Cerebellar cortex (tissue), 1 donor: ENCODE results near the gene MUS81.

ENCODE experiments used
- DNase-seq: peaks from one replicate; pipeline ENCODE4 v3.0.0-alpha.2; 2015; ENCODE audit warnings: low spot score

MUS81 gene

DNA sequence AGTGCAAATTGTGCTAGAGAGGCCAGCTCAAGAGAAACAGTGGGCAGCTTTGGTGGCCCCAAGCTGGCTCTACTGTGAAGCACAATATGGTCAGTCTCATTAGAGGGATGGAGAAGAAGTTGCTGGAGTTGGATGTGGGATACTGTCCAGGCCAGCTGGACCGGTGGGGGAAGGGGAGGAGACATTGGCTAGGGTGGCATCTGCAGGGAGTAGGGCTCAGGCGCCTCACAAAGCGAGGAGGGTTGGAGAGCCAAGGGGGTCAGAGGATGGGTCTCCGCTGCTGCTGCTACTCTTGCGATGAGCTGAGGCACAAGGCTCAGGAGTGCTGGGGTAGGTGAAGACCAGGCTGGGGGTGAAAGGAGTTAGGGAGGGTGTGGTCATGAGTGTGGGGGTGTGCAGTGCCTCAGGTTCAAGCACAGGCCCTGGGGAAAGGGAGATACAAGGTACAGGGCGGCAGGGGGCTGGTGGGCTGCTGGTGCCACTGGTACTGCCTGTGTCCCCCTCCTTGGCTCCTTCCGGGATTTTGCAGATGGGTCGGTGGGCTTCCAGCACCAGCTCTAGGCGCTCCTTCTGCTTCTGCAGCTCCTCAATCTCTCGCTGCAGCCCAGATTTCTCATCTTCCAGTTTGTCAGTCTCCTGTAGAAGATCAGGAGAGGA lies 32.6 kb downstream of the MUS81 start:
- peak; percentile 46 for DNase-seq

DNA sequence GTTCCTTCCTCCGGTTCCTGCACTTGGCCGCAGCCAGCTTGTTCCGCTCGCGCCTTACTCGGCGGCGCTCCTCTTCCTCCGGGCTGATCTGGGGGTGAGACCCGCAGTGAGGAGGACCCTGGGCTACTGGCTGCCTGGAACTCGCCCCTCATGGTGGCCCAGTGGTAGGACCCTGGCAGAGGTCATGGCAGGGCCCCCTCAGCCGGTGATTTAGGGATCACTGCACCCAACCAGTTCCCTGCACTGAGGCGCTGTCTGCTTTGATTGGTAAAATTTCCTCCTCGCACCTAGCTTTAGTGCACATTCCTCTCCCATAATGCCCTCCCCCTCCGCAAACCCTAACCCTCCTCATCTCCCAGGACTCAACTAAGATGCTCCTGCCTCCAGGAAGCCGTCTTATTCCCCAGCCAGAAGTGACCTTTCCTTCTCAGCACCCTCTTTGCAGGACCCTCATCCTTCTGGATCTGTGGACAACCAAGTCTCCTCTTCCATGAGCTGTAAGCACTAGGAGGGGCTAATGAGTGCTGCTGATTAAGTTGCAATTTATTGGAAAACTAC lies 33.9 kb downstream of the MUS81 start:
- DNase-seq, result no peak

DNA sequence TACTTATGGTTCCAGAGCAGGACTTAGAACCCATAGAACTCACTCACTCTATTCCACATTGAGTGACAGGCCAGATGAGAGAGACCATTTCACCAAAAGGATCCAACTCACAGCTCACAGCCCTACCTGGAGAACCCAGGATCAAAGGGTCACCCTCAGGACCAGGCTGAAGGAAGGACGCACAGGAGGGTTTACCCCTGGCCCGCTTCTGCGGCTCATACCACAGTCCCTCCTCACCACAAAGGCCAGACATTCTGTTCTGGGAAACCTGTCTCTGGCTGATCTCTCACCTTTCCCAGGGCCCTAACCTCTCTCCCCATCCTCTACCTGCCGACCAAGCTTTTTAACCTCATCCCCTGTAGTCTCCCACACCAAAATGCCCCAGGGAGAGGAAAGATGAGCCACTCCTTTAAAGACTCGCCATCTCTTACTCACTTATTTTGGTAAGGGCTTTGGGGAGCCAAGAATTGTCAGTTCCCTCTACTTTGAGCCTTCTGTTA lies 35.3 kb downstream of the MUS81 start:
- no peak for DNase-seq

DNA sequence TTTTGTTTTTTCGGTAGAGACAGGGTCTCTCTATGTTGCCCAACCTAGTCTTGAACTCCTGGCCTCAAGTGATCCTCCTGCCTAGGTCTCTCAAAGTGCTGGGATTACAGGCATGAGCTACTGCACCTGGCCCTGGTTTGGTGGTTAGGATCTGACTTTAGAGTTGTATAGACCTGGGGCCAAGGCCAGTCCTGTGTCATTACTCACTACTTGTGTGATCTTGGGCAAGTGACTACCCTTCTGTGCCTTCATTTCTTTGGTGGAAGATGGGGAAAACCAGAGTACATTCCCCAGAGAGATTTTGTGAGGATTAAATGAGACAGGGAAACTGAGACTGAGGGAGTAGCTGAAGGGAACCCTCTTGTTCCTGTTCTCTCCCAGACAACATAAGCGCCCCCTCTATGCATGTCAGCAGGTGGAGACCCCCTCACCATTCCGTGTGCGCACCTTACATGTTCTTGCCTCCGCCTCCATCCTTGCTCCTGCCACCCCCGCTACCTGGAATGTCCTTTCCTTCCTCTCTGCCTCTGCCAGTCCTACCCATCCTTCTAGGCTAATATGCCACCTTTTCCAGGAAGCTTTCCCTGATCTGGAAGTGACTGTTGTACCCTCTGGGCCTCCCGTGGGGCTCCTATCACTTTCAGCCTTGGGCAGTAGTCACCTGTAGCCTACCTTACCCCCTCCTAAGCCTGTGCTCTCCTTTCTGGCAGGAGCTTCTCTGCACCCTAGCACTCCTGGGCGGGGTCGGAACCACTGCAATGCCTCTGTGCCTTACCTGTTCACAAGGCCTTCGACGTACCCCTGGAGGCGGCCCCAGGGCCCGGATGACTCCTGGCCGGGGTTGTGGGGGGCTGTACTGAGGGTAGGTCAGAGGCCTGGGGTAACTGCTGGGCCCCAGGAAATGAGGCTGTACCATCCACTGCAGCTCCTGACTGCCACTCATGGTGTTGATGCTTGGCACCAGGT lies 36.1 kb downstream of the MUS81 start:
- DNase-seq, result no peak

DNA sequence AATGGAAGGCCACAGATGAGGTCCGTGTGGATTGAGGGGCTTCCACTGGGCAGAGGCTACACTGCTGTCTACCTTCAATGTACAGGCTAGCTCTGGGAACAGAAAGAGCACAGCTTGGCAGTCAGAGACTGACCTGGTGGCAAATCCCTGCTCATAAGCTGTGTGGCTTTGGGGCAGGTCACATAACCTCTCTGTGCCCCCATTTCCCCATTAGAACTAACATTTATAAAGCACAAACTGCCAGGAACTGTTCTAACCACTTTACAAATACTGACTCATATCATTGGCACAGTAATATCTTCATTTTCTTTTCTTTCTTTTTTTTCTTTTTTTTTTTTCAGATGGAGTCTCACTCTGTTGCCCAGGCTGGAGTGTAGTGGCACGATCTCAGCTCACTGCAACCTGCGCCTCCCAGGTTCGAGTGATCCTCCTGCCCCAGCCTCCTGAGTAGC lies 36.8 kb downstream of the MUS81 start:
- DNase-seq, result no peak

DNA sequence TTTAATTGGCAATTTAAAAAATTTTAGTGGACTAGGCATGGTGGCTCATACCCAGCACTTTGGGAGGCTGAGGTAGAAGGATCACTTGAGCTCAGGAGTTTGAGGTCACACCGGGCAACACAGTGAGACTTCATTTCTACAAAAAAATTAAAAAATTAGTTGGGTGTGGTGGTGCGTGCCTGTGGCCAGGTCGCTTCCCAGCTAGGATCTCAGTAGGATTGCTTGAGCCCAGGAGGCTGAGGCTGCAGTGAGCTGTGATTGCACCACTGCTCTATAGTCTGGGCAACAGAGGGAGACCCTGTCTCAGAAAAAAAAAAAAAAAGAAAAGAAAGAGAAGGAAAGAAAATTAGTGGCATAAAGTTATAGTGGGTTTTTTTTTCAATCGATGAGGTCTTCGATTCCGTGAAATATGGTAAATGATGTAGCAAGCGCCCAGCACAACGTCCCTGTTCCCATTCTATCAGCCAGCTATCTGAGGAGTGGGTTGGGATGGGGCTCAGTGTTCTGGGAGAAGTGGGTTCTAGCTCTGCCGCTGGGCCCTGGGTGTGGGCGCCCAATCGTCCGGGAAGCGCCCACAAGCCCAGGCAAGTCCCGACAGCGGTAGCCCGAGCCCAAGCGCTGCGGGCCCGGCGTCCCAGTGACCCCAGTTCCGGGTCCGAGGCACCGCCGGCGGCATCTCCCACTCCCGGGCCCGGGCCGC lies 38.6 kb downstream of the MUS81 start:
- no peak for DNase-seq

DNA sequence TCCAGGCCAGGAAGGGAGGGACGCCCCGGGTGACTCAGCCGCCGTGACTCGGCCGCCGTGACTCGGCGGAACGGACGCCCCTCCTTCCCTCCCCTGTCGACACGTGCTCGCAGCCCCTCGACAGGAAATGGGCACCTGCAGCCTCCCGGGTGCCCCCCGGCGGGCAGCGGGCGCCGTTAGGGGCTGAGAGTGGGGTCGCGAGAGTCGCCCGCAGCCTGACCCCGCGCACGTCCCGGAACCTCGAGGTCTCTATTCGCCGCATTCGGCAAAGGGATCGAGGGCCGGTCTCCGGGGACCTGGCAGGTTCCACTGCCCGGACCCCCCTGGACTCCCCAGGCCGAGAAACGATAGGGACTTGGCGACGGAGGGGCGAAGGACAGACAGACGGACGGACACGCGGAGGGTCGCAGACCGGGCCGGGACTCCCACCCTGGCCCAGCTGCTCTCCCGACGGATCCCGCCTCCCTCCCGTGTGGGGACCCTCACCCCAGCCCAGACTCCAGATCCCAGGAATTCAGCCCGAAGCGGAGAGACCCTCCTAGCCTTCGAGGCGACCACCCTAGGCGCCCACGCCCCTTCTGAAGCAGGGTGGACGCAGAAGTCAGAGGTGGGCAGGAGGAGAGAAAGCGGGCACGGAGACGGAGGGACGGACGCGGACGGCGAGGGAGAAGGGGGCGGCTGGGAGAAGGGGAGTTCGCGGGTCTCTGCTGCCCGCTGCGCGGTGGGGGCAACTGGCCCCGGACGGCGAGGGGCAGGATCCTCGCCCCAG lies 39.3 kb downstream of the MUS81 start:
- DNase-seq, result no peak

DNA sequence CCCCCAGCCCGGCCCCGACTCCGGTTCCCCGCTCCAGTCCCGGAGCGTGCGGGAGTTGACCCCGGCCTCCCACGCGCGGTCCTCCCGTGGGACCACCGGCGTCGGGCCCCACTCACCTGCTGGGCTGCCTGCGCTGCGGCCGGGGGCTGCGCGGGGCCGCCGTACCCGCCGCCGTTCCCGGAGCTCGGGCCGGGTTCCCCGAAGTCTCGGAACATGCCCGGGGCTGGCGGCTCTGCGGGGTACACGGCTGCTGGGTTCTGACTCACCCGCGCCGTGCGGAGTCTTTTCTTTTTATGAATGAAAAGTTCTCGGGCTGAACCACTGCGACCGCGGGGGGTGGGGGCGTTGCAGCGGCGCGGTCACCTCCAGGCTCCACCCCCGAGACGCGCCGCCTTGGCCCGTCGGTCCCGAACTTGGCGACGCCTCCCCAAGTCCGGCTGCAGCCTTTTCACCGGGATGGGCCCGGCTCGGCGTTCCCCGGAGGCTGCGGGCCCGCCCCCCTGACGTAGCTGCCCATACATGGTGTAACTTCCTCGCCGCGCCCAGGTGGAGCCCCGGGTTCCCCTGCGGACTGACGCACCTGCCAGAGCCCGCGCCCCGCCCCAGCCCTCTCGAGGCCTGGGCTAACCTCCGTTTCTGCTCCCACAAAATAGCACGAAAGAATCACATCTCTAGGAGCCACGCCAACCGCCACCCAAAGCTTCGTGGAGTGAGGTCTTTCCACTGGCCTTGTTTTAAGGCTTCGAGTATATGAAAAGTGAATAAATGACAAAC lies 40.1 kb downstream of the MUS81 start, which contains the start of gene FOSL1:
Gene FOSL1 (minus strand): TSS at position 264 of the 774 bp plus-strand sequence. CDS start 49 bp downstream, at position 215.
- peak; percentile 83 for DNase-seq

DNA sequence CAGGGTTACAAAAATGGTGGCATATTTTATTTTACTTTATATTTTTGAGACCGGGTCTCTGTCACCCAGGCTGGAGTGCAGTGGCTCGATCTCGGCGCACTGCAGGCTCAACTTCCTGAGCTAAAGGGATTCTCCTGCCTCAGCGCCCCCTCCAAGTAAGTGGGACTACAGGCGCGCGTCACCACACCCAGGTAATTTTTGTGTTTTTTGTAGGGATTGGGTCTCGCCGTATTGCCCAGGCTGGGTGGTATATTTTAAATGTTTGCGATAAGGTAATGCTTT lies 40.6 kb downstream of the MUS81 start:
- DNase-seq, result no peak

DNA sequence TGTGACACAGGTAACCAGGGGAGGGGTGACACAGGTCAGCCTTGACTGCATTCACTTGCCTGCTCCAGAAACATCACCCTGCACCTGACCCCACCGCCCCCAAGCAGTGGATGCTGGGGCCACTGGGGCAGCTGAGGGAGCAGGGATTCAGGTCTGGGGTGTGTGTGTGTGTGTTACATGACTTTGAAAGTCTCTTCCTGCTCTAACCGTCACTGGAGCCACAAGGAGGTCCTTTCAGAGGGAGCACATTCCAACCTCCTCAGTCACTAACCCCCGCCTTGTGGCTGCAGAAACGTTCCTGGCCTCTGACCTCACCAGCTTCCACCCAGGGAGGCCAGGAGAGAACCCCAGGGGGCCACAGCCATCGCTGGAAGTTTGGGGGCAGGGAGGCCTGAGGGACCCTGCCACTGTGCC lies 42.8 kb downstream of the MUS81 start:
- no peak for DNase-seq

DNA sequence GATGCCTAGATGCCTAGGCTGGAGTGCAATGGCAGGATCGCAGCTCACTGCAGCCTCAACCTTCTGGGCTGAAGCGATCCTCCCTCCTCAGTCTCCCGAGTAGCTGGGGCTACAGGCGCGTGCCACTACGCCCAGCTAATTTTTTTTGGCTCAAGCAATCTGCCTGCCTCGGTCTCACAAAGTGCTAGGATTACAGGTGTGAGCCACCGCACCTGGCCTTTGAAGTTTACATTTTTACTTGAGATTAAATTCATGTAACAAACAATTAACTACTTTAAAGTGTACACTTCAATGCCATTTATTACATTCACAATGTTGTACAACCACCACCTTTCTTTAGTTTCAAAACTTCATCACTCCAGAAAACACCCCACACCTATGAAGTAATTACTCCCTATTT lies 43.5 kb downstream of the MUS81 start:
- DNase-seq, result no peak

DNA sequence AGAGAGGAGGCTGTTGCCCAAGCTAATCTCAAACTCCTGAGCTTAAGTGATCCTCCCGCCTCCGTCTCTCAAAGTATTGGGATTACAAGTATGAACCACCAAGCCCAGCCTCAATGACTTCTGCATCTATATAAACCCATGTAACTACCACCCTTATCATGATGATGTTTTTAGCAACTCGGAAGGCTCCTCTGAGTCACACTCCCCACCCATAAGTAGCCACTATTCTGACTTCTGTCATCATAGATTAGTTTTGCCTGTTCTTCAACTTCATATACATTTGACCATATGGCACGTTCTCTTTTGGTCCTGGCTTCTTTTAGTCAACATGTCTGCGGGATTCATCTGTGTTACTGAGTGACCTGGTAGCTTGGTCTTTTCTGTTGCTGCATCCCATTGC lies 46.4 kb downstream of the MUS81 start:
- DNase-seq, result no peak

DNA sequence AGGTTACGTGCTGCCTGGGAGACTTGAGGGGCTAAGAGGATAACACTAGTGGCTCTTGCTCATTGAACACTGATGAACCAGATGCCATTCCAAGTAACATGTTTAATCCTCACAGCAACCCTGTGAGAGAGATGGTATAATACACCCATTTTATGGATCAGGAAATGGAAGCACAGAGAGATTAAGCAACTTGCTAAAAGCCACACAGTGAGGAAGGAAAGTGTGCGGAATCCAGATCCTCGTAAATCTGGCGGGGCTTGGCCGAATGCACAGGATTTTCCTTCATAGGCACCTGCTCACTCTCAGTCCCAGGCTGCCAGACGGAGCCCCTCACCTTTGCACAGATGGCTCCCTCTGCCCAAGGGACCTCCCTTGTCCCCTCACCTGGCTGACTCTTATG lies 47.6 kb downstream of the MUS81 start:
- no peak for DNase-seq

DNA sequence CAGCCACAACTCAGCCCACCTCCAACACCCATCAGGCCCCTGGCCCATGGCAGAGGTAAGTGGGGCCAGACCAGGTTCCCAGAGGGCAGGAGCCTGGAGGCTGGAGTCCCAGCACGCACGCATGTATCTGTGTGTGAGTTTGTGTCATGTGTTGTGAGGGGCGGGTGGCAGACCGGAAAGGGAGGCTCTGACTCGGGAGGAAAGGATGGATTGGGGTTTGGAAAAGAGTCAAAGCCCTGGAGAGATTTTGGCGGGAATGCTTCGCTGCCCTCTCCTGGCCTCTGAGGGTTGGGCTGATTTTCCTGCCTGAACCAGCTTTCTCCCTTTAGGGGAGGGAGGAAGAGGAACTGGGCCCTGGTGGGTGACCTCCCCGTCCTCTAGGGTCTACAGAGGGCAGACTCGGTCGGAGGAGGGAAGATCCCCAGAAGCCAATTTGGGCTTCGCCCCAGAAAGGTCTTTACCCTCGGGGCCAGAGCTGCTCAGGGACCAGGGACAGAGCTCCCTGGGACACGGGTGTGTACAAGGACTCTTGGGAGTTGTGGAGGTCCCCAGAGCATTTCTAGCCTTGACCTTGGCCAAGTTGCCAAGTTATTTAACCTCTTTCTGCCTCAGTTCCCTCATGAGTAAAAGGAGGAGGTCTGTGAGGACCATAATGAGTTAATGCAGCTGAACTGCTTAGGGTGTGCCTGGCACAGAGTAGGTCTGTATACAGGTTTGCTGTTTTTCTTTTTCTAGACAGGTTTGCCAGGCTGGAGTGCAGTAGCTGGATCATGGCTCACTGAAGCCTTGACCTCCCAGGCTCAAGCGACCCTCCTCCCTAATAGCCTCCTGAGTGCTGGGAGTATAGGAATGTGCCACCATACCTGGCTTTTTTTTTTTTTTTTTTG lies 51.7 kb downstream of the MUS81 start:
- DNase-seq, result peak; percentile 92

DNA sequence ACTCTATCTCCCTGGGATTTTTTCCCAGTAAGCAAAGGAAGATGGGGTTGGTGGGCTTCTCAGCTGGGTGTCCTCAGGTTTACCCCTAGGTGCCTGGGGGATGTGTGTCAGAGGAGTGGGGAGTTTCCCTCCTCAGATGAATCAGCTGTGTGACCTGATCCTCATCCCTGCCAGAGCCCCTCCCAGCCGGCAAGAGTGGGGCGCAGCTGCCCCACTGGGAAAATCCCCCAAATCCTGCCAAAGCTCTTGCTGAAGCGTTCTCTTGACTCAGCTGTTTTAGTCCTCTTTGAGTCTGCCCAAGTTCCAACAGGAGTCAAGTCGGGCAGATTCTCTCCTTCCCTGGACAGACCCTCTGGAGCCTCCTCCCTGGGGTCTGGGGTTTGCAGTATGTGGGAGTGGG lies 52.6 kb downstream of the MUS81 start:
- DNase-seq, result no peak

DNA sequence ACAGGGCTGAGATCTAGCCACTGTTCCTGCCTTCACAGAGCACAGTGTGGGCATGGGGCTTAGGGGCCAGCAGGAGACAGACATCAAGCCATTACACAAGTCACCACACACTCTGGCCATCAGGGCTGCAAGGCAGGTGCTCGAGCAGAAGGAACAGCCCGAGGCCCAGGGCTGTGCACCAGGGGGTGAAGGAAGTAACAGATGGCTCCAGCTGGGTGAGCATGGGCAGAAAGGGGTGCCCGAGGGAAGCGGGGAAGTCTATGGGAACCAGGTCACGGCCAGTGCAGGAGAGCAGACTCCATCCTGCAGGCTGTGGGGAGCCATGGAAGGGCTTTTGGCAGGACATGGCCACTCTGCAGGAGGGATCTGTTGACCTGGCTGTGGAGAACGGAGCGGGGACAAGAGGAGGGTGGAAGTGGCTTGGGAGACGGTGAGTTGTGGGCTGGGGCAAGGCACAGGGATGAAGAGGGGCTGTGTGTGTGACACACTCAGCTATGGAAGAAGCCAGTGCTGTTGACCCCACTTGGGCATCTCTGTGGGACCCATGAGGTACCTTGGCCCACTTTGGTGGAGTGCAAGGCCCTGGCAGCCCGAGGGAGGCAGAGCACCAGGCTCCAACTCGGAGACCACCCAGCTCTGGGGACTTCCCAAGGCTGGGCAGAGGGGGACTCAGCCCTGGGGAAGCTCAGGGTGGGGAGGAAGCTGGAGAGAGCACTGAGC lies 55.0 kb downstream of the MUS81 start:
- peak; percentile 89 for DNase-seq

DNA sequence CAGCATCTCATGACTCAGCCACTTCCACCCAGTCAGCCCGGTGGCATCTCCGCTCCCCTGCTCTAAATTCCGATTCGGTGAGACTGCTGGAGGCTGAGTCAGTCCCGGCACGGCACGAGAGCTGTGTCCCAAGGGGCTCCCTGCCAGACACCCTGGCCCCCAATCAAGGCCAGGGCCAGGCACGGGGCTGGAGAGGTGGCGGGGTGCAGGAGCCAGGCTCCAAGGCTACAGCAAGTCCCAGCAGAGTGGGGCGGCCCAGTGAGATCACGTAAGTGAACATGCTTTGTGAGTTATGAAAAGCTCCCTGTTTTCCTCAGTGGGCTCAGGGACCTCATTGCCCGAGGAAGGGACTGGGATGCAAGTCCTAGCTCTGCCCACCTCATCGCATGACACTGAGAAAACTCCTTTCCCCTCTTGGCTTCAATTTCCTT lies 55.6 kb downstream of the MUS81 start:
- DNase-seq, result peak; percentile 73
